CD4-positive, alpha-beta T cell treated with Interleukin-6 for 4 hours (primary cell): ENCODE measurements around the gene CALML3.
"Not testable (repeated sequence)": the region's sequence is repeated elsewhere in the genome, so short reads cannot be mapped to it uniquely, and the experiment has no call there.

Source experiments
- DNase-seq: peaks from one replicate; pipeline ENCODE4 v3.0.0-alpha.2; 2020; ENCODE audit warnings: mixed read lengths

Gene CALML3

GRCh38 chr10:5524641-5525560 lies at the start of gene CALML3:
Gene CALML3, plus strand, starts transcription at chr10:5524961. Its CDS starts 125 bp downstream, at chr10:5525086.
- no peak for DNase-seq

- DNase-seq = not testable (repeated sequence)
Measured at GRCh38 chr10:5475088-5475487, 49.7 kb upstream of the CALML3 start.

- not testable (repeated sequence) for DNase-seq
Measured at GRCh38 chr10:5475974-5476807, 48.6 kb upstream of the CALML3 start.

GRCh38 chr10:5476918-5477525 lies 47.7 kb upstream of the CALML3 start:
- DNase-seq = no peak

- no peak for DNase-seq
Measured at GRCh38 chr10:5477948-5478693, 46.6 kb upstream of the CALML3 start.

GRCh38 chr10:5478694-5479305 lies 46.0 kb upstream of the CALML3 start:
- DNase-seq = no peak

- DNase-seq = no peak
Measured at GRCh38 chr10:5479481-5480161, 45.1 kb upstream of the CALML3 start.

GRCh38 chr10:5480162-5480941 lies 44.4 kb upstream of the CALML3 start:
- no peak for DNase-seq

GRCh38 chr10:5481121-5481520 lies 43.6 kb upstream of the CALML3 start:
- DNase-seq = no peak

- DNase-seq = no peak
Measured at GRCh38 chr10:5482016-5482415, 42.7 kb upstream of the CALML3 start.

GRCh38 chr10:5484205-5484604 lies 40.6 kb upstream of the CALML3 start:
- no peak for DNase-seq

GRCh38 chr10:5485290-5485689 lies 39.5 kb upstream of the CALML3 start:
- no peak for DNase-seq

GRCh38 chr10:5485948-5486852 lies 38.6 kb upstream of the CALML3 start:
- no peak for DNase-seq

GRCh38 chr10:5486853-5487235 lies 37.9 kb upstream of the CALML3 start:
- DNase-seq = no peak

GRCh38 chr10:5488272-5489161 lies 36.2 kb upstream of the CALML3 start:
- DNase-seq = no peak

- no peak for DNase-seq
Measured at GRCh38 chr10:5490032-5490431, 34.7 kb upstream of the CALML3 start.

- no peak for DNase-seq
Measured at GRCh38 chr10:5490698-5491464, 33.9 kb upstream of the CALML3 start.

- DNase-seq = no peak
Measured at GRCh38 chr10:5491477-5491876, 33.3 kb upstream of the CALML3 start.
